Progenitor cell of endocrine pancreas (in vitro differentiated cells): ENCODE data around the gene SPATA17. TPM values are rescaled to one million over a fixed set of nuclear protein-coding genes. Genes with fewer than 3 reads are reported as not detected.

Source experiments
- DNase-seq: peaks from one replicate; pipeline ENCODE4 v3.0.0; 2021; ENCODE audit warnings: low spot score; ENCODE audit not compliant: unreplicated experiment
- H3K27ac Mint-ChIP-seq: 2 replicates; pipeline ENCODE4 v1.8.0; 2021; ENCODE audit warnings: mild to moderate bottlenecking, moderate library complexity, mixed read lengths
- H3K27me3 Mint-ChIP-seq: 2 replicates; pipeline ENCODE4 v1.8.0; 2021; ENCODE audit warnings: mixed read lengths
- H3K36me3 Mint-ChIP-seq: 2 replicates; pipeline ENCODE4 v1.8.0; 2022; ENCODE audit warnings: mixed read lengths; ENCODE audit not compliant: insufficient read depth
- H3K4me1 Mint-ChIP-seq: 2 replicates; pipeline ENCODE4 v1.8.0; 2021; ENCODE audit warnings: low read depth, mixed read lengths
- H3K4me3 Mint-ChIP-seq: 2 replicates; pipeline ENCODE4 v1.8.0; 2021; ENCODE audit warnings: low read depth, mild to moderate bottlenecking, moderate library complexity, mixed read lengths
- H3K9me3 Mint-ChIP-seq: 2 replicates; pipeline ENCODE4 v1.8.0; 2021; ENCODE audit warnings: low read depth, mixed read lengths
- CTCF ChIP-seq: fragments of 200-600 bp; sonication (generic); IDR thresholded peaks from one replicate; pipeline ENCODE4 v1.5.0; 2021; ENCODE audit warnings: antibody characterized with exemption, mild to moderate bottlenecking; ENCODE audit not compliant: unreplicated experiment
- total RNA-seq: library from RNA; stranded (reverse); gene quantifications from 2 replicates; pipeline ENCODE4 v1.2.1, GENCODE V29; 2021

SPATA17 gene
- total RNA-seq, 1 donor from 2014 or later: 5.1 TPM

- H3K9me3 Mint-ChIP-seq: peaks cover 9% of the 10 kb centered on the region
- H3K27me3 Mint-ChIP-seq: no peaks in the 10 kb centered on the region
- peaks cover 11% of the 10 kb centered on the region for H3K4me1 Mint-ChIP-seq
- no peak overlapping the region for H3K27ac Mint-ChIP-seq
- TF ChIP-seq CTCF: no peak
- DNase-seq: no peak
- H3K36me3 Mint-ChIP-seq: peaks cover 4% of the 10 kb centered on the region
- H3K4me3 Mint-ChIP-seq: no peak overlapping the region
Observed at GRCh38 chr1:217857061-217857460, 225.9 kb downstream of the SPATA17 start.

- Mint-ChIP-seq H3K27me3 (no peaks in the 10 kb centered on the region), H3K4me3 (no peak overlapping the region), H3K4me1 (peaks cover 7% of the 10 kb centered on the region), H3K27ac (no peak overlapping the region), H3K36me3 (peaks cover 4% of the 10 kb centered on the region), H3K9me3 (peaks cover 9% of the 10 kb centered on the region)
- TF ChIP-seq CTCF: no peak
- DNase-seq: no peak
Observed at GRCh38 chr1:217861658-217862057, 230.5 kb downstream of the SPATA17 start.

GRCh38 chr1:217867446-217867995, 236.4 kb downstream of the SPATA17 start:
- Mint-ChIP-seq H3K27ac (no peak overlapping the region), H3K4me1 (no peaks in the 10 kb centered on the region), H3K27me3 (no peaks in the 10 kb centered on the region), H3K4me3 (no peak overlapping the region), H3K9me3 (no peaks in the 10 kb centered on the region), H3K36me3 (no peaks in the 10 kb centered on the region)
- no peak for TF ChIP-seq CTCF
- no peak for DNase-seq

GRCh38 chr1:217871955-217872354, 240.8 kb downstream of the SPATA17 start:
- H3K4me1 Mint-ChIP-seq: no peaks in the 10 kb centered on the region
- no peaks in the 10 kb centered on the region for H3K9me3 Mint-ChIP-seq
- H3K27ac Mint-ChIP-seq: no peak overlapping the region
- H3K4me3 Mint-ChIP-seq: no peak overlapping the region
- no peak for TF ChIP-seq CTCF
- no peaks in the 10 kb centered on the region for H3K27me3 Mint-ChIP-seq
- H3K36me3 Mint-ChIP-seq: no peaks in the 10 kb centered on the region
- DNase-seq: no peak

- H3K4me3 Mint-ChIP-seq: no peak overlapping the region
- no peak for DNase-seq
- H3K36me3 Mint-ChIP-seq: no peaks in the 10 kb centered on the region
- H3K27ac Mint-ChIP-seq: no peak overlapping the region
- H3K4me1 Mint-ChIP-seq: no peaks in the 10 kb centered on the region
- no peaks in the 10 kb centered on the region for H3K27me3 Mint-ChIP-seq
- no peak for TF ChIP-seq CTCF
- no peaks in the 10 kb centered on the region for H3K9me3 Mint-ChIP-seq
Observed at GRCh38 chr1:217875229-217875628, 244.1 kb downstream of the SPATA17 start.
